H1 (cell line): ENCODE results near the gene GOLIM4.

Source experiments
- EP300 ChIP-seq, 2 experiments: IDR thresholded peaks; 1 replicate in 1 of 2; 2 replicates in 1 of 2; pipeline ENCODE4 v1.6.1; 2011 to 2012; ENCODE audit warnings: low read depth in 2 of 2, low read length in 2 of 2, mild to moderate bottlenecking in 2 of 2, borderline replicate concordance in 1 of 2, inconsistent platforms in 1 of 2, moderate library complexity in 1 of 2
- GTF2F1 ChIP-seq: IDR thresholded peaks from 2 replicates; pipeline ENCODE4 v1.6.1; 2012; ENCODE audit warnings: low read depth, low read length, improper control_type of control experiment, borderline replicate concordance
- SIN3A ChIP-seq, 2 experiments: IDR thresholded peaks in 1 of 2; conservative IDR thresholded peaks in 1 of 2; 2 replicates each; pipeline ENCODE4 v1.6.1; 2011 to 2012; ENCODE audit warnings: low read length in 2 of 2, improper control_type of control experiment in 1 of 2, low read depth in 1 of 2, mild to moderate bottlenecking in 1 of 2
- SP1 ChIP-seq: IDR thresholded peaks from 2 replicates; pipeline ENCODE4 v1.6.1; 2011; ENCODE audit warnings: low read depth, low read length
- TAF1 ChIP-seq: IDR thresholded peaks from 2 replicates; pipeline ENCODE4 v1.6.1; 2011; ENCODE audit warnings: mild to moderate bottlenecking, low read depth, low read length
- USF2 ChIP-seq: IDR thresholded peaks from 2 replicates; pipeline ENCODE4 v1.6.1; 2011; ENCODE audit warnings: low read length, improper control_type of control experiment
- YY1 ChIP-seq: IDR thresholded peaks from 2 replicates; pipeline ENCODE4 v1.6.1; 2011; ENCODE audit warnings: low read depth, mild to moderate bottlenecking, low read length
- TF ChIP-seq, protein P1 (sequence below), 3 experiments: IDR thresholded peaks; 1 replicate in 2 of 3; 2 replicates in 1 of 3; pipeline versions ENCODE4 v1.5.1 to v1.6.1; 2011; ENCODE audit warnings: low read length in 3 of 3, mild to moderate bottlenecking in 3 of 3, inconsistent platforms in 2 of 3, low read depth in 1 of 3, moderate library complexity in 1 of 3; ENCODE audit not compliant: insufficient read depth in 1 of 3; ENCODE audit errors: control extremely low read depth in 1 of 3
- TF ChIP-seq, protein P2 (sequence below): IDR thresholded peaks from 2 replicates; pipeline ENCODE4 v1.6.1; 2012; ENCODE audit warnings: low read length, inconsistent platforms
- TF ChIP-seq, protein P3 (sequence below): IDR thresholded peaks from 2 replicates; pipeline ENCODE4 v1.6.1; 2012; ENCODE audit warnings: inconsistent platforms

DNA sequence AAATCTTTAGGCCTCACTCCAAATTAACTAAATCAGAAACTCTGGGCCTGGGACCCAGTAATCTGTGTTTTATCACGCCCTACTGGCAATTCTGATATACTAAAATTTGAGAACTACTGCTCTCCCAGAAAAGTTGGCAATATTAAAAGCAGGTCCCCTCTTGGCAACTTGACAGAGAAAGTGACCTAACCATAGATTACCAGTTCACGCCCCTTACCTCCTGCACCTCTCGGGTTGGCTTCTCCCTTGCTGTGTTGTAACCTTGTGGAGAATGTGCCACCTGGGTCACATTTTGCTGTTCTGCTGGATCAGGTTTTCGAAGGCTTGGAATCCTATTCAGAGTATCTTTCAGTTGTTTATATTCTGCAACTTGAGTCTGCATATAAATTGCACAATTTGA, 59.1 kb downstream of the GOLIM4 start:
- TF ChIP-seq TAF1: no peak
- TF ChIP-seq, protein P1, sequence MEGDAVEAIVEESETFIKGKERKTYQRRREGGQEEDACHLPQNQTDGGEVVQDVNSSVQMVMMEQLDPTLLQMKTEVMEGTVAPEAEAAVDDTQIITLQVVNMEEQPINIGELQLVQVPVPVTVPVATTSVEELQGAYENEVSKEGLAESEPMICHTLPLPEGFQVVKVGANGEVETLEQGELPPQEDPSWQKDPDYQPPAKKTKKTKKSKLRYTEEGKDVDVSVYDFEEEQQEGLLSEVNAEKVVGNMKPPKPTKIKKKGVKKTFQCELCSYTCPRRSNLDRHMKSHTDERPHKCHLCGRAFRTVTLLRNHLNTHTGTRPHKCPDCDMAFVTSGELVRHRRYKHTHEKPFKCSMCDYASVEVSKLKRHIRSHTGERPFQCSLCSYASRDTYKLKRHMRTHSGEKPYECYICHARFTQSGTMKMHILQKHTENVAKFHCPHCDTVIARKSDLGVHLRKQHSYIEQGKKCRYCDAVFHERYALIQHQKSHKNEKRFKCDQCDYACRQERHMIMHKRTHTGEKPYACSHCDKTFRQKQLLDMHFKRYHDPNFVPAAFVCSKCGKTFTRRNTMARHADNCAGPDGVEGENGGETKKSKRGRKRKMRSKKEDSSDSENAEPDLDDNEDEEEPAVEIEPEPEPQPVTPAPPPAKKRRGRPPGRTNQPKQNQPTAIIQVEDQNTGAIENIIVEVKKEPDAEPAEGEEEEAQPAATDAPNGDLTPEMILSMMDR (IDR thresholded peaks at IDR 0.05; ENCODE audit: control extremely low read depth in 1 of 3, insufficient read depth in 1 of 3, low read depth in 1 of 3, low read length in 3 of 3): no peak
- no peak for TF ChIP-seq YY1
- TF ChIP-seq GTF2F1: no peak
- TF ChIP-seq EP300 (IDR thresholded peaks at IDR 0.05; ENCODE audit: borderline replicate concordance in 1 of 2, low read depth in 2 of 2, low read length in 2 of 2): no peak
- TF ChIP-seq, protein P2, sequence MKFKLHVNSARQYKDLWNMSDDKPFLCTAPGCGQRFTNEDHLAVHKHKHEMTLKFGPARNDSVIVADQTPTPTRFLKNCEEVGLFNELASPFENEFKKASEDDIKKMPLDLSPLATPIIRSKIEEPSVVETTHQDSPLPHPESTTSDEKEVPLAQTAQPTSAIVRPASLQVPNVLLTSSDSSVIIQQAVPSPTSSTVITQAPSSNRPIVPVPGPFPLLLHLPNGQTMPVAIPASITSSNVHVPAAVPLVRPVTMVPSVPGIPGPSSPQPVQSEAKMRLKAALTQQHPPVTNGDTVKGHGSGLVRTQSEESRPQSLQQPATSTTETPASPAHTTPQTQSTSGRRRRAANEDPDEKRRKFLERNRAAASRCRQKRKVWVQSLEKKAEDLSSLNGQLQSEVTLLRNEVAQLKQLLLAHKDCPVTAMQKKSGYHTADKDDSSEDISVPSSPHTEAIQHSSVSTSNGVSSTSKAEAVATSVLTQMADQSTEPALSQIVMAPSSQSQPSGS: no peak
- TF ChIP-seq, protein P3, sequence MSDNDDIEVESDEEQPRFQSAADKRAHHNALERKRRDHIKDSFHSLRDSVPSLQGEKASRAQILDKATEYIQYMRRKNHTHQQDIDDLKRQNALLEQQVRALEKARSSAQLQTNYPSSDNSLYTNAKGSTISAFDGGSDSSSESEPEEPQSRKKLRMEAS: no peak
- no peak for TF ChIP-seq SIN3A (conservative IDR thresholded peaks at IDR 0.05 in 1 of 2, IDR thresholded peaks at IDR 0.05 in 1 of 2; ENCODE audit: low read depth in 1 of 2, low read length in 2 of 2)
- TF ChIP-seq USF2: no peak
- no peak for TF ChIP-seq SP1
